Epithelial cell of esophagus (primary cell): ENCODE results near the gene ARHGEF2.
A peak's percentile ranks its signal among the peaks of the same experiment; 100 is the strongest.
"Not testable (repeated sequence)": the region's sequence is repeated elsewhere in the genome, so short reads cannot be mapped to it uniquely, and the experiment has no call there.

ENCODE experiments used
- DNase-seq: peaks from one replicate; pipeline ENCODE4 v3.0.0; 2010; ENCODE audit warnings: low read depth
- H3K4me3 ChIP-seq: 2 replicates; pipeline ENCODE4 v1.5.1; 2011; ENCODE audit warnings: mild to moderate bottlenecking, low read length, control low read depth
- TF ChIP-seq, protein P1 (sequence below): IDR thresholded peaks from 2 replicates; pipeline ENCODE4 v1.5.1; 2011; ENCODE audit warnings: low read depth, mild to moderate bottlenecking, low read length, control low read depth, inconsistent platforms; ENCODE audit not compliant: insufficient read depth; ENCODE audit errors: missing control alignments

The ARHGEF2 gene

DNA sequence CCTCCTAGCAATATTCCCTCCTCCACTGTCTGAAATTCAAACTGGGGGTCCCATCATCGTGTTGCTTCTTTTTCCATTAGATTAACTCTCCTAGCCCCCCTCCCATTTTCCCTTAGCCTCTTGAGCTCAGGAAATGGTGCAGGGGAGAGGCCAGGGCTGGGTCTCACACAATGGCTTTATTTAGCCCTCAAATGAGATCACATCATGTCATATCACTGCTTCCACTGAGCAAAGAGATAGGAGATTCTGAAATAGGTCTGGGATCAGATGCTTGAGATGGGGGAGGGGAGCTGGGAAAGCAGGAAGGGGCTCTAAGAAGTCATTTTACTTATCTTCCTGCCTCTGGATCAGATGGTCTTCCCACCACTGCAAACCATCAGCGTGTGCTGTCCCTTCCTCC, 17.8 kb upstream of the ARHGEF2 start:
- no peak overlapping the region for H3K4me3 ChIP-seq
- no peak for DNase-seq
- TF ChIP-seq, protein P1, sequence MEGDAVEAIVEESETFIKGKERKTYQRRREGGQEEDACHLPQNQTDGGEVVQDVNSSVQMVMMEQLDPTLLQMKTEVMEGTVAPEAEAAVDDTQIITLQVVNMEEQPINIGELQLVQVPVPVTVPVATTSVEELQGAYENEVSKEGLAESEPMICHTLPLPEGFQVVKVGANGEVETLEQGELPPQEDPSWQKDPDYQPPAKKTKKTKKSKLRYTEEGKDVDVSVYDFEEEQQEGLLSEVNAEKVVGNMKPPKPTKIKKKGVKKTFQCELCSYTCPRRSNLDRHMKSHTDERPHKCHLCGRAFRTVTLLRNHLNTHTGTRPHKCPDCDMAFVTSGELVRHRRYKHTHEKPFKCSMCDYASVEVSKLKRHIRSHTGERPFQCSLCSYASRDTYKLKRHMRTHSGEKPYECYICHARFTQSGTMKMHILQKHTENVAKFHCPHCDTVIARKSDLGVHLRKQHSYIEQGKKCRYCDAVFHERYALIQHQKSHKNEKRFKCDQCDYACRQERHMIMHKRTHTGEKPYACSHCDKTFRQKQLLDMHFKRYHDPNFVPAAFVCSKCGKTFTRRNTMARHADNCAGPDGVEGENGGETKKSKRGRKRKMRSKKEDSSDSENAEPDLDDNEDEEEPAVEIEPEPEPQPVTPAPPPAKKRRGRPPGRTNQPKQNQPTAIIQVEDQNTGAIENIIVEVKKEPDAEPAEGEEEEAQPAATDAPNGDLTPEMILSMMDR: no peak

DNA sequence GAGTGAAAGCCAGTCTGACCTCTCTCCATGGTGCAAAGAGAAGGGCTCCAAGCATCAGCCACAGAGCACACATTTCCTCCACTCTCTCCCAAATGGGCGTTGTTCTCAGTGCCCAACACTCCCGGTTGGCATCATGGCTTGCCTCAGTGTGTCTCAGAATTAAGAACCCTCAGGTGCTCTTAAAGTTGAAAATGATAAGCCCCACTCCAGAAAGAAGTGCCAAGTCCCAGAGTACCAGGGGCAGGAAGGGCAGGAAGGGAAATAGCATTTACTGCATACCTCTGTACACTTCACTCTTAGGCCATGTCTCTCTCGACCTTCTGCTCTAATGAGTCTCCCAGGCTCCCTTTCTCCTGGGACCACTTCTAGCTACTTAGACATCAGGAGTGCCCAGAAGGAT, 15.2 kb upstream of the ARHGEF2 start:
- no peak overlapping the region for H3K4me3 ChIP-seq
- no peak for DNase-seq
- TF ChIP-seq, protein P1: no peak

DNA sequence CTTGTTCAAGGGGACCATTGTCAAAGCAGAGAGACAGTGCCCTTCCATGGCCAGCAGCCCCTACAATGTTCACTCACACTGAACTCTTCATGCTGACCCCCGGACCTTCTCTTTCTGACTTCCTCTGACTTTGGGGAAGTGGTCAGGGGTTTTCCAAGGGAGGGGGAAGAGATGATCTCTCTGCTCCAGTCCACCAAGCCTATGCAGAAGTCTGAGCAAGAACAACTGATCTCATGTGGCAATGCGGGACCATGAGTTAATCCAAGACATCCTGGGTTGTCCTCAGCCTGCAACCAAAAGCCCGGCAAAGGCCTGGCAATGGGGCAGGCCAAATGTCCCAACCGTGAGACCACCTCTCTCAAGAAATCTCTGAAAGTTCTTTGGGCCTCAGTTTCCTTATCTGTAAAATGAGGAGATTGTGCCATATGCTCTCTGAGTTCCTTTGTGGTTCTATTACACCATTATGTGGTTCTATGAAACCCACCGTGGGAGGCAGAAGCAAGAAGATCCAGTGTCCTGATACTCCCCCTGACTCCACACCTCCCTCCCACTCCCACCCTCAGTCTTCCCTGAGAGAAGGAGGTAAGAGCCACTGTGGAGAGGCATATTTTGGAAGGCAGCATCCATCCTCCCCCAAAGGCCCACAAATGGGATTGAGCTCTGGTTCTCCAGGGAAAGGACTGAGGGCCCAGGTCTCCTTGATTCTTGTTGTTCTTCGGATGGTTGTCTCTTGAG, 11.8 kb upstream of the ARHGEF2 start:
- DNase-seq: no peak
- TF ChIP-seq, protein P1: no peak
- H3K4me3 ChIP-seq: no peak overlapping the region

DNA sequence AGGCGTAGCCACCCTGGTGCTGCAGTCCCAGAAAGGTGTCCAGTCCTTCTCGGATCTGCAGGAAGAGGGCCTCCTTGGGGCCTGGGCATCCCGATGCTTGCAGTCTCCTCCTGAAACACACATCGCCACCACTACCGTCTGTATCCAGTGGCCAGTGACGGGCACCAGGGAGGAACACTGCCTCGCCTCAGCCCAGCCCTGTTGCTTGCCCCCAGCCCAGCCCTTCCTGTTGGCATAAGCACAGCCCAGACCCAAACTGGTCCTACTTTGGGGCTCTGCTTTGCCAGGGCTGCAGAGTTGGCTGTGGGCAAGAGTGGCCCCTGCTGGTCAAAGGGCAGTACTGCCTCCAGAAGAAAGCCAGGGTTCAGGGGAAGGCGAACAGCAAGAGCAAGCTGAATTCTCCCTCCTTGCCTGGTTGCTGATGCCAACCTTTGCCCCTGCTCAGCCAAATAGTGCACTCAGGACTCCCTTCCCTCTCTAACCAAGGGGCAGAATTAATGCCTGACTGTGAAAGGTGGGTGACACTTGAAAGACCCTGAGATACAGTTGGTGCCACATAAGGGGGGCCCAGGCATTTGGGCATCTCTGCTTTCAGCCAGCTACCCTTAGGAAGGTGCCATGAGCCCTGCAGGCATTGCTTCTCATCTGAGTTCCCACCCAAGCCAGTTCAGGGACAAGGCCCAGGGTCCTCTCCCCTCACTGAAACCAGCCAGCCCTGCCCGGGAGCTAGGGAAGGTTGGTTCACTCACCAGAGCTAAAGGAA, 11.1 kb upstream of the ARHGEF2 start:
- TF ChIP-seq, protein P1: peak; percentile 99
- DNase-seq: peak; percentile 69
- no peak overlapping the region for H3K4me3 ChIP-seq

DNA sequence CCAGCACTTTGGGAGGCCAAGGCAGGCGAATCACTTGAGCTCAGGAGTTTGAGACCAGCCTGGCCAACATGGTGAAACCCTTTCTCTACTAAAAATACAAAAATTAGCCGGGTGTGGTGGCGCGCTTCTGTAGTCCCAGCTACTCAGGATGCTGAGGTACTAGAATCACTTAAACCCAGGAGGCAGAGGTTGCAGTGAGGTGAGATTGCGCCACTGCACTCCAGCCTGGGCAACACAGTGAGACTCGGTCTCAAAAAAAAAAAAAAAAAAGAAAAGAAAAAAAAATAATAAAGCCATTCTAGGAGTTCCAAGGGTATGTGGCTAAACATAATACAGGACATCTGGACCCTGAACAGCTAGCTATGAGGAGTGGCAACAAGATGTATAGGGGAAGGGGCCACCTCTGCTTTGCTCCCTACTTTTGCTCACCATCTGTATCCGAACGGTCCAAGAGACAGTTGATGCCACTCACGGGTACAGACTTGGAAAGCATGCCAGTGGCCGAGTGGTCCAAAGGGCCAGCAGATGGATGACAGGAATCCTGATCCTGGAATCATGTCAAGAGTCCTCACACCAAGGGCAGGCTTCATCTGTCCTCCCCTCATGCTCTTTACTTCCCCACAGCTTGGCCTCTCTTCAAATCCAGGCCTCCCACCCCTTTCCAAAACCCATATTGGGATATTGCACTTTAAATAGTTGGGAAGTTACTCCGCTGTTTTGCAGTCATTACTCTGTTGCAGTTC, 6.7 kb upstream of the ARHGEF2 start:
- H3K4me3 ChIP-seq, DNase-seq: not testable (repeated sequence)

DNA sequence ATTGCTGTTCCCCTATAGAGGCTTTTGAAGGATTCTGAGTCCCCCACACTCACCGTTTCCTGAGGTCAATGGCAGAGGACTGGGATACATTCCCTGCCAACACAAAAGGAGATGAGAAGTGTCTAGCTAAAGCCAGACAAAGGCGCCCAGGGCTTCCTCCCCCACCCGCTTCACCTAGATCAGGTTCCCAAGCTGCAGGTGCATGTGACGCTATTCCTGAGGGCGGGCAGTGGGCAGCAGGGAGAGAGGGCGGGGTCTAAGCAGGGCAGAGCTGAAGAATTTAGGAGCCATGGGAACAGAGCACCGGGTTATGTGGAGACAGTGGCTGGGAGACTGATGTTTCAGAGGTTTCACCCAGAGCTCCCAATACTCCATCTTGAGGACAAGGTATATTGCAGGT, 6.0 kb upstream of the ARHGEF2 start:
- H3K4me3 ChIP-seq: no peak overlapping the region
- no peak for DNase-seq
- TF ChIP-seq, protein P1: no peak
